DMS53 (cell line): ENCODE measurements around the gene MPDZ.
"Not testable (repeated sequence)": the region's sequence is repeated elsewhere in the genome, so short reads cannot be mapped to it uniquely, and the experiment has no call there.

Experiments used
- DNase-seq: peaks from one replicate; lab custom pipeline; 2025; lab: John Stamatoyannopoulos, UW

MPDZ gene

DNA sequence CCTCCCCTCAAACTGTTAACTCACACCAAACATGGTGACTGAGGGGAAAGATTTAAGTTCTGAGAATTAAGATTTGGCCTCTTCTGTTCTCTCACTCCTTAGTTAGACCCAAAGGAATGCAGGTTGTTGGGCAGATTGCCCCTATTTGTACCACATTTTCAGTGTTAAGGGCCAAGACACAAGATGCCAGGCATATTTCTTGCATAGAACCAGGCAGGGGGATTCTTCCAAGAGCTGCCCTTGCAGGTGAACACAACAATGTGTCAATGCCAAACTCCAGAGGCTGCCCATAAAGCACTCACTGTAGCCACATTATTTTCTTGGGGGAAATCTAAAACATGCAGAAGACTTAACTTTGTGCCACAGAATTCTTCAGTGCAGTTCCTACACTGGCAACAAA, 14.7 kb downstream of the MPDZ start:
- no peak for DNase-seq

DNA sequence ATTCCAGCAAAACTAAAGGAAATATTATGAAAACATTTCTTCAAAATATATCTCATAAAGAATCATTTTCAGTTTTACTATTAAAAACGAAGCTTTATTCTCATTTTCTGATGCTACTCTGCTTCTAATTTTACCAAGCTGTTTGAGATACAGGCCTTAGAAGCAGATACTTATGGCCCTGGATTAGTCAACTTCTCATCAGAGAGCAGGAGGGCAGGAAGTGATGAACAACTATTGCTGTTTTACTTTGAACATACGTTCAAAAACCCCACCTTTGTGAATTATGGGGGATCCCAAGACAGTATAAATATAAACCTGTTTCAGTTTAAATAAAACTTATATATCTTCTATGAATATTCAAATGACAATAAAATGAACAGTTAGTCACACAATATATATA, 16.0 kb downstream of the MPDZ start:
- no peak for DNase-seq

DNA sequence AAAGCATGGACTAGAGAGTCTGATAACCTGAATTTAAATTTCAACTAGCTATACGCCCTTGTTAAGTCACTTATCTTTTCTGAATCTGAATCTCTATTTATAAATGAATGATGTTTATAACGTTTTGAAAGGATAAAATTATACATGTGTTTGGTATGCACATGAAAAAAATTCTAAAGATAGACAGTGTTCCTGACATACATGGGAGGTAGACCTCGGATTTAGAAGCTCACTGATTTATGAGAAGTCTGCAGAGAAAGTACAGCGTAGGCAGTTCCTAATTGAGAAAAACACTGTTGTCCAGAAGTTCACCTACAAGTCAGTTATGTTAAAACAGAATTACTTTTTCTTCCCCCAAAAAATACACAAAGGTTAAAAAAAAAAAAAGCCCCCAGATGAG, 26.6 kb downstream of the MPDZ start:
- DNase-seq: no peak

DNA sequence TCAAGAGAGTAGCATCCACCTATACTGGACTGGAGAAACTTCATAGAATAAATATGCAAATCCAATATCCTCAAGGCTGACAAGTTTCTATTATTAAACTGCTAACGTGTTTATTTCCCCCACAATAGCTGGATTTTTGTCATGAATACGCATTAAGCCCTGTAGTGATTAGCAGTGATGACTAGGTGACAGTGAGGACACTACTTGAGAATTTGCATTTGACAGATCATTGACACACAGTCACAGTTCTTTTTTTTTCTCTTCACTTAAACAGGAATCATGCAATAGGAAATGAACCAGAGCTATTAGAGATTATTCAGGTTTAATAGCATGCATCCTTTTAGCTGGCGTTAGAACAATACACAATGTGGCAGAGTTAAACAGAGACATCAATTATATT, 35.3 kb downstream of the MPDZ start:
- no peak for DNase-seq

DNA sequence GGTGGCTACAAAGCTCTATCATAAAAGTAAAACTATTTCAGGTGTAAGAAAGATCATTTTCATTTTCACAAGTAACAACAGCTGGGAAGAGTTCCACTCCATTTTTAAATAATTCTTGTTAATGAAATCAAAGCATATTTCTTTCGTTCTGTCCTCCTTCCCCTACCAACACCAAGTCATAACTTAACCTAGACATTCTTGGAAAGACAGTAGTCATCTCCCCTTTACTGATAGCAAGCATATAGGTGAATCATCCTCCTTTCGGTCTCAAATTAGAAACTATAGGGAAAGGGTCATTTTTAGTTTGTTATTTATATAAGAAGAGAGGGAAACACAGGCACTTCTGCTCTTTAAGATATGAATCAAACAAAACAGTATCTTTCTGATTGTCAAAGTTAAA, 38.2 kb downstream of the MPDZ start:
- DNase-seq: no peak

DNA sequence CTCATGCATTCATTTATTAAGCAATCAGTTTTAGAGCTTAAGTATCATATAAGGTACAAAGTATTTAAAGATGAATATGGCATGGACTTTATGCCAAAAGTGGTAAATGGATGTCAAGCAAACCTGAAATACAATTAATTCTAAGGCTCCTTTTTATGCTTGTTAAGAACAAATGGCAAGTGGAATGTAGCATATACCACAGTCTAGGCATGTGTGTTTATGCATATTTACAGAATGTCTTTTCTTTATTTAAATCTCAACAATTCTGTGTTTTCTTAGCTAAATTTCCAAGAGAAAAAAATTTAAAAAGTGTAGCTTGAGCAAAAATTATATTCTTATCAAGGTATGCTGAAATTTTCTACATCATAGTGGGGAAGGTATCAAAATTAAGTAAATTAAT, 39.8 kb downstream of the MPDZ start:
- no peak for DNase-seq

DNA sequence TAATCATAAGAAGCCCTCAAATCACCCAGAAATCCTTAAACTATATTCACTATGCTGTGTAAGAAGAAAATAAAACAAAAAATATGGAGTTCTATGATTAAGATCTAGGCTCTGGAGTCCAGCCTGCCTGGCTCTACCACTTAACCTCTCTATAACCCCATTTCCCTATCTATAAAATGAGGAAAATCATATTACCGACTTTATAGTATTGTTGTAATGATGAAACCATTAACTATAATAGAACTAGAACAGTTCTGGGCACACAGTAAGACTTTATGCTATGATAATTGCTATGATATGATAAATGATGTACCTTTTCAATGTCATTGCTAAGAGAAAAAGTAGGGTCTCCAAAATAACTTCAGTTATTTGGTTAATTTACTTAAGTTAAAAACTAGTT, 40.3 kb downstream of the MPDZ start:
- DNase-seq: no peak

DNA sequence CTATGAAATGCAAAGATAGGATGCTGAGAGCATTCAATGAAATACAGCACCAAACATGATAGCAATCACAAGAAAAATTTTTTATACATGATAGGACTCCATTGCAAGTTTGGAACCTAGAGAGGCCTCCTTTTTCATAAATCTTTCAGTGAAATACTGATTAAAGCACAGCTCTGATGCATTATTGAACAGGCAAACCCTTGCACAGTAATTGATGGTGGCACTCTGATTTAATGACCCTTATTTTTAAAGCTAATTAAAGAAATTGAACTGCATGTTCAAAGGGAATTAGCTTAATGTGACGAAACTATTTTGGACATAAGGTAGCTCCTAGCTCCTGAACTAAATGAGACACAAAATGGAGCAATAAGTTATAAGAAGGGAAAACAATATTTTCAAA, 44.6 kb downstream of the MPDZ start:
- no peak for DNase-seq

DNA sequence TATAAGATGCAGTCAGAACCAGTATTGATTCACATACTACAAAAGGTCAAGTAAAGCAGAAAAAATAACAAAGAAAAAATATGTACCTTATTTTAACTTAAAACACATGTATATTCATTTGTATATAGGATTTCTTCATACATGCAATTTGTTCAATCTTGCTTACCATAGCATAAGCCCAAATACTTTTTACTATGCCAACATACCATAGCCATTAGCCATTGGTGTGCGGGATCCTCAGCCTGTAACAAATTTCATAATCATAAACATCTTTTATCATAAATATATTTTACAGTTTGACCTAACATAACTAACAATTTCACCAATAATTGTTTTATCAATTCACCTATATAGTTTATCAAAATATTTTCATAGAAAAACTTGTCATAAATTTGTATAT, 51.1 kb downstream of the MPDZ start:
- no peak for DNase-seq

DNA sequence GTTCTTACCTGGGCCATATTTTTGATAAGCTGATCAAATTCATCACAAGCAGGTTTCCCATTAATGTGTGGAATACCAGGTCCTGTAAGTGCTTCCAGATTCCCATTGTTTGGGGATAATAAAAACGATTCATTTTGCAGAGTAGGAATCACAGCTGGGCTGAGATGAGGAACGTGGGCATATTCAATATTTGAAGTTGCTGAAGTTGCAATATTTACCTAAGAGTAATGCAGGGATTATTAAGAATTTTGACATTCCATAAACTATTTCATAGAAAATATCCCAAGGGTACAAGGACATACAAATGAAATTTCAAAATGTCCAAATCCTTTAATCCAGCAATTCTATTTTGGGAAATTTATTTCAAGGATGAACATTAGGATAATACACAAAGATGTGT, 55.1 kb downstream of the MPDZ start:
- no peak for DNase-seq

DNA sequence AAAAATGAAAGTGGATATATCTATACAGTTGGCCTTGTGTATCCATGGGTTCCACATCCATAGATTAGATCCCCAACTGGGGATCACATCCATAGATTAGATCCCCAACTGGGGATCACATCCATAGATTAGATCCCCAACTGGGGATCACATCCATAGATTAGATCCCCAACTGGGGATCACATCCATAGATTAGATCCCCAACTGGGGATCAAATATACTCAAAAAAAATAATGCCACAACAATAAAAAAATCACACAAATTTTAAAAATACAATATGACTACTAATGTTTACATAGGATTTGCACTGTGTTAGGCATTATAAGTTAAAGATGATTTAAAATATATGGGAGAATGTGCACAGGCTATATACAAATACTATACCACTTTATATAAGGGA, 56.8 kb downstream of the MPDZ start:
- DNase-seq: not testable (repeated sequence)

DNA sequence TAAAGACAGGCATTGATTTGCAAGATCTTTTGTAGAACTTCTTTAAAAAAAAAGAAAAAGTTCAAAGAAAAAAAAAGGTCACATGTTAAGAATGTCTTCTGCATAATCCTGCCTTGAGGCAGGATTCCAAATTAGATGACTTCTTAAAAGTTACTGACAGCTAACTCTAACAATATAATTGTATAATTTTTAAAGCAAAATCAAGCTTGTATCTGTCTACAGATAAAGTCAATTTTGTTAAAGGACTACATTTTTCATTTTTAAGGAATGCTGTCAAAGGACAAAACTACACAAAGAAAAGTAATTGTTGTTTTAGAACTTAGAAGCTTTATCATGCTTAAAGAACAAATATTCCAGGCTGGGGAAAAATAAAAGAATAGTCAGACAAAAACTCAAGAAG, 57.8 kb downstream of the MPDZ start:
- no peak for DNase-seq

DNA sequence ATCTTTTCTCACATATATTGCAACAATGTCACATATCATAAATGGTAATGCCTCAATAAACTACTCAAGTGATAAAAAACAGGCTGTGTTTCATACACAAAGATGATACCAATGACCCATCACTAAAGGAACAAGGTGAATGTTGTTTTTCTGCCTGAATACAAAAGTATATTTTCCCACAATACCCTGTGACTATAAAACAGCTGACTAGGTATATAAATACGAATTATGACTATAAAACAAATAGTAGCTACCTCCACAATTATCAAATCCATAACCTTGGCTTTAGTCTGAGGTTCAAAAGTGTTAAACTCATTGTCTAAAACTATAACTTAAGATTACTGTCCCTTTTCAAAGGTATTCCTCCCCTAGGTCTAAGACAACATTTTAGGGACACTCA, 58.7 kb downstream of the MPDZ start:
- DNase-seq: no peak

DNA sequence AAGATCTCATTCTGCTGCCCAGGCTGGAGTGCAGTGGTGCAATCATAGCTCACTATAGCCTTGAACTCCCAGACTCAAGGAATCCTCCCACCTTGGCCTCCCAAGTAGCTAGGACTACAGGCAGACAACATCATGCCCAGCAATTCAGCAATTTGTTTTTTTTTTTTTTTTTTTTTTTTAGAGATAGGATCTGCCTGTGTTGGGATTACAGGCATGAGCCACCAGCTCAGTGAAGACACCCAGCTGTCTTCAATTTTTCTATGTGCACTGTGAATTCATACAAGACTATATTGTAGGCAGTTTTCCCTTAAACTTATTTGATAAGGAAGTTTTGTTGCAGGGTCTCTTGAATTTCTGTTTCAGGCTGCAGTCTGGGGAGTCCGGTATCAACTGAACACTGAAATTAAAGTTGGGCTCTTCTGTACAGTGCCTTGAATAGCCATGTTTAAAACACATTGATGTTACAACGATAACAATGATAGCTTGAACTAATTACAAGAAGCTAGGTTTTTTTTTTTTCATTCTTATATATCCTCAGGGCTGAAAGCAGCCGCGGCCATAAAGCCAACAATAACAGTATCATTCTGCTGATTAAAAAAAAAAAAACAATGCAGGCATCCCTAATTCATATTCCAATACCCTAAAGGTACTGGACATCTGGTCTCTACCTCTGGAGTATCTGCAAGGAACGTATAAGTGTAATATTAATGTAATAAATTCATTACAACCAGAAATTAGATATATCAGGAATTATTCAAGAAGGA, 63.5 kb downstream of the MPDZ start:
- no peak for DNase-seq

DNA sequence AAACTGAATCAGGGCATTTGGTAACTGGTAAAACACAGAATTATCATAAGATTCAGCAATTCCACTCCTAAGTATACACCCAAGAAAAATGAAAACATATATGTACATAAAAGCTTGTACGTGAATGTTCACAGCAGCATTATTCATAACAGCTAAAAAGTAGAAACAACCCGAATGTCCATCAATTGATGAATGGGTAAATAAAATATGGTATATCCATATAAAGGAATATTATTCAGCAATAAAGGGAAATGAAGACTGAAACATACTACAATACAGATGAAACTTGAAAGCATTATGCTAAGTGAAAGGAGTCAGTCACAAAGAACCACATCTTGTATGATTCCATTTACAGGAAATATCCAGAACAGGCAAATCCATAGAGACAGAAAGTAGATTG, 65.5 kb downstream of the MPDZ start:
- no peak for DNase-seq

DNA sequence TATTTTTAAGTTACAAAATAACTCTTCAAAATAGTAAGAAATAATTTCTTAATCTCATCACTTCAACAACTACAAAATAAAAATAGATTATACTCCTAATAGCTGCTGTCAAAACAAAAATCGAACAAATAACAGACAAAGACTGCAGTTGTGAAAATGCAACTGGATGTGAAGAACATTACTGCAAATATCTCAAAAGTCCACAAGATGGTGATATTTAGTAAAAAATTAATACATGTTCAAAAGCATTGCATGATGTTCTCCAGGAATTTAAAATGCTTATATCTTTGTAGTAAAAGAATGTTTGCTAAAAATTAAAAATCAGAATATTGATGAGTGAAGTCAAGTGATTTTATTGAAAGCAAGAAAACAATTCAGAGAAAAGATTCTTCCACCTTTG, 66.2 kb downstream of the MPDZ start:
- DNase-seq: peak; percentile 16

DNA sequence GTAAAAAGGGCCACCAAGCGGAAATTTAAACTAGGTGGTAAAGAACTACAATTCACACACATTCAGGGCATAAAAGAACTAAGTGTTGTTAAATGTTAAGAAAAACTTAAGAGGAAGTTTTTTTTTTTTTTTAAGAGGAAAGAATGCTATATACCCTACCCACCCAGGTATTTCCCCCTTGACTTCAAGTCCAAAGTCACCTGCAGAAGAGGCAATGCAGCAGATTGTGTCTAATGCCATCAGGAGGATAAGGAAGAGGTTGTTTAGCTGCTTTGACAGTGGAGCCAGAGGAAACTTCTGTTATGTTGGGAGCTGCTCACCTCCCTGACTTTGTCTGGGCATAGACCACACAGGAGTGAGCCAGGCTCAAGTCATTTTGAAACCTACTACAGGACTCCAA, 69.2 kb downstream of the MPDZ start:
- no peak for DNase-seq

DNA sequence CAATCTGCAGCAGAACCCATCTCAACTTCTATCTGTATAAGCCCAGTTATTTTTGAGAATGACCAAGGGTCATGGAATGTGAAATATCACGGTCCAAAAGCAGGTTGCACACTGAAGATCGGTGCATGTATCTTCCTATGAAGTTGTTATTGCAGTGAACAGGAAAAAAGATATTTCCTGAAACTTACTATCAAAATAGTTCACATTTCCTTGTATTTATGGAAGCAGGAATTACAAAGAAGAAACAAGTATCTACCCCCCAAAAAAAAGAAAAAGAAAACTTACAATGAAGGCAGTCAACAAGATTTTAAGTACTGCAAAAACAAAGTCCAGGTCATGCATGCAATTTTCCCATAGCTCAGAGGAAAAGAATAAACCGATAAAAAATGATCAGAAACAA, 70.0 kb downstream of the MPDZ start:
- no peak for DNase-seq

DNA sequence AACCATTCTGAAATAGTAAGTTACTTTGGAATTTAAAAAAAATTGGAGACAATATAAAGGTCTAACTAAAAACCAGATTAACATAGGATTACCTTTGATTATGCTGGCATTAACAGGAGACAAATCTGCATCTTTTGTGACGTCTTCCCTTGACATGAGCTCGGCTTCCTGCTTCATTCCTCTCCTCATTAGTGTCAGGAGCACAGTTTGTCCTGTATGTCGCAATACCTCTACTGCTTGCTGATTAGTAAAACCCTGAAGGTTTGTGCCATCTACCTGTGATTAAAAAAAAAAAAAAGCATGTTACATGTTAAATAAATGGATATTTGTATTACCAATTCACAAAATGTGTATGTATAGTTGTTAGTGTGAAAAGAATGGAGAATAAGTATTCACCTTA, 73.7 kb downstream of the MPDZ start:
- DNase-seq: no peak

DNA sequence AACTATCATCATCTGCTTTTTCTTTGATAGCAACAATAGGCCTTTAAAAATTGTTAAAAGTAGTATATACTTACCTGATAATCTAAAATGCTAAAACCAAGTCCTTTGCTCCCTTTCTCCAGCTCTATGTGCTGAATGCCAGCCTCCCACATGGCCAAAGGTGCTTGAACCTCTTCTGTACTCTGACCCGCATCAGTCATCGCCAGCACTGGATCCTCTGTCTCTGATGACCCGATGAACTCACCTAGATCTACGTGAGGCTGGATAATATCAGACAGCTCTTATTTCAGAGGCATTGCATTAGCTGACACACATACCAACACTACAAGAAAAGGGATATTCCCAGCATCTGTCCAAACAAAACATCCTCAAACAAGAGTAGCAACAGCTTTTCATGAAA, 89.5 kb downstream of the MPDZ start:
- peak; percentile 0 for DNase-seq

DNA sequence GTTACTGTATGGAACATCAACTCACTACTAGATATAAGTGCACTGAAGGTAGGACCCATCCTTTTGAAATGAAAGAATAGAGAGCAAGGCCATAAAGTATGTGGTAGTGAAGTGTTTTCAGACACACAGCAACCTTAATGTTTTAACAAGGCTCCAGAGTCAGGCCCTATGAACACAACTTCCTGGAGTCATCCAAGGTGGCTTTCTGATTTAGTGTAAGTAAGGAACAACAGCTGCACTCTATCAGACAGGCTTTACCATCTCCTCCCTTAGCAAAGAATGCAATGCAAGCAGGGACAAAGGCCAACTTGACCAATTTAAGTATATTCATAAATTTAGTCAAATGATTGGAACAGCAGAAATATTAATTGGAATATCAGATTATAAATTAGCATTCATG, 90.1 kb downstream of the MPDZ start:
- no peak for DNase-seq

DNA sequence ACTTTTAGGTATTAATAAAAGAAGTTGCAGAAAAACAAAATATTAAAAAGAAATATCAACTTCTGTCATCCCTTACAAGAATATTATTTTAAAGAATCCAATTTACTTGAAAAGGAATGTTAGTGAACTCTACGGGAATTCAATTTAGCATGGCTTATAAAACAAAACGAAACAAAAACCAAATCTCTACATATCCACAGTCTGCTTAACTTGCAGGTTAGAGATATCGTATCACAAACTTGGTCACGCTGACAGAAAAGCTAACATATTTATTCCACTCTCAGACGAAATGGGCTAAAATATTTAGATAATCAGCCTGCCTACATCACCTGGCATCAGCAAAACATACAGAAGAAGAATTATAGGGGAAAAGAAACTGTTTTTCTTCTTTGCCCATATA, 92.7 kb downstream of the MPDZ start:
- no peak for DNase-seq

DNA sequence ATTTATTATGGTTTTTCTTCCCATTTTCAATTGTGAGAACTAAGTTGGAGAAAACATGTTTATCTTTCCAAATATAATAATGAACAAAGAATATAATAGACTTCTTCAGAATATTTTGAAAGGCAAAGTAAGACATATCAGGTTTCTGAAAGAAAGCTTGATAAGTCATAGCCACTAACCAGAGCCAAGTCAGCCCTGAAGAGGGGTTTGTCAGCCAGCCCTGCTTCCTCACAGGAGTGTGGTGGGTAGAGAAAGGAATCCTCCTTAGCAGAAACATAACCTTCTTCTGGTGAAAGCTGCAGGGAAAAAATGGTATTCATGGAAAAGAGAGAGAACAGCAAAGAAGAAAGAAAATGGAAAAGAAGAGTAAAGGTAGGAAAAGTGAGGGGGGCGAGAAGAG, 93.4 kb downstream of the MPDZ start:
- DNase-seq: no peak

DNA sequence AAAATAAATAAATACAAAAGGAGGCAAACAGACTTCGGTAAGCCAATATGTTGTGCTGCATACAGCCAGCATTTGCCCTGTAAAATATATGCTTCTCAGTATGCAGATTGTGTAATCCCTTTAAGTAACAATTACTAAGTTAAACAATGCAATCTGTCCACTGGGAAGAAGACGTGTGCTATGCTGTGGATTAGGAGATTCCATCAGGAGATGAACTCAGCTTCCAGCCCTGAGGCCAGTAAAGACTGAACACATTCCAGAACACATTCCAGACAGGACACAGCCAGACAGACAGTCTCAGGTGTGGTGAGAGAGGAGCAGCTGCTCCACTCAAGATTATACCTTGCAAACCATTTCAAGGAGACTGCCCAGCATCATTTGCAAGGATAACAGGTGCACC, 97.8 kb downstream of the MPDZ start:
- DNase-seq: no peak

DNA sequence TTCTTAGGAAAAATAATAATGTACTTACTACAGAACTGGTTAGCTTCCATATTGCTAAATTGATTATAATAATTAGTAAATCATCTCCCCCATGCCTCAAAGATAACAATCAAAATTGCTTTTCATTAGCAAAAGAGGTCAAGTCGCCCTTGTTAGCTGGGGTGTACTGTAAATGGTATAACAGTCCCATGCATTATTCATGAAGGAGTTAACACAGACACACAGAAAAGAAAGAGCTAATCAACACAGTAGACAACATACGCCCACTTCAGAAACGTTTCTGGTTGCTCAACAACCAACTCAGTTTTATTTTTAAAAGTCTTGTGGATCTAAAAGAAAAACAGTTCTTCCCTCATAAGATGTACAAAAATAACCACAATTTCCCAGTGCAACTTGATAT, 100.2 kb downstream of the MPDZ start:
- no peak for DNase-seq
